Gastrocnemius medialis (tissue), 4 donors: ENCODE results near the gene EFCC1.

Experiments used
- CTCF ChIP-seq, 5 experiments: fragments of 450-650 bp in 3 of 5; fragments of 200-600 bp in 2 of 5; sonication (generic) in 2 of 5; IDR thresholded peaks in 4 of 5; conservative IDR thresholded peaks in 1 of 5; 1 replicate in 4 of 5; 2 replicates in 1 of 5; pipeline ENCODE4 v1.5.1; 2016 to 2019; ENCODE audit warnings: antibody characterized with exemption in 5 of 5, mild to moderate bottlenecking in 3 of 5, moderate library complexity in 3 of 5
- POLR2A ChIP-seq, 2 donors: fragments of 450-650 bp; IDR thresholded peaks; one replicate each; pipeline ENCODE4 v1.6.1; 2017; ENCODE audit warnings: antibody characterized with exemption in 2 of 2, mild to moderate bottlenecking in 2 of 2, moderate library complexity in 2 of 2

- no peak for TF ChIP-seq CTCF (IDR thresholded peaks at IDR 0.05 in 4 of 5, conservative IDR thresholded peaks at IDR 0.05 in 1 of 5)
- TF ChIP-seq POLR2A (IDR thresholded peaks at IDR 0.05), result no peak
Observed at GRCh38 chr3:129014793-129015345, 13.8 kb downstream of the EFCC1 start.
